ENCODE data around the gene CEP295NL. TPM values are rescaled to one million over a fixed set of nuclear protein-coding genes. Genes with fewer than 3 reads are reported as not detected.

Gene CEP295NL
- total RNA-seq (2022) (1.7 and 2.0 TPM in 2 replicates), Bru-seq, nascent RNA (percentile 73 among the genes with signal in this experiment), BruChase-seq, experiment 1, labeled RNA remaining after a 2-hour chase (percentile 70 among the genes with signal in this experiment), BruChase-seq, experiment 2, labeled RNA remaining after a 6-hour chase (percentile 72 among the genes with signal in this experiment)
- long read RNA-seq = 0 reads

GRCh38 chr17:78903101-78903779, at the start of gene CEP295NL:
Gene CEP295NL (minus strand): TSS chr17:78903201. CDS start chr17:78901828, 1,373 bp downstream.
- no peak within 1 kb of the TSS for H3K4me3 ChIP-seq (ENCODE audit: low read depth, low read length)
- H3K4me1 ChIP-seq = peaks cover 24% of the 10 kb centered on the region
- H3K36me3 ChIP-seq (ENCODE audit: control insufficient read depth, insufficient read depth, low read length) = no peaks in the 10 kb centered on the region; the same call in 1 of the 2 replicates
- no peak for TF ChIP-seq CTCF (IDR thresholded peaks at IDR 0.05; ENCODE audit: insufficient read depth in 1 of 2, low read depth in 1 of 2, low read length in 1 of 2, severe bottlenecking in 1 of 2, unreplicated experiment in 1 of 2)
- no peaks in the 10 kb centered on the region for H3K27me3 Mint-ChIP-seq (ENCODE audit: insufficient read depth, unreplicated experiment)
- H3K9me3 ChIP-seq = no peaks in the 10 kb centered on the region
- no peaks in the 10 kb centered on the region for H3K9me3 Mint-ChIP-seq (ENCODE audit: unreplicated experiment)
- intact Hi-C loops (cut with micrococcal nuclease; ENCODE audit: unreplicated experiment) = loop anchor here (5.0 kb wide), 1 partner anchor 1769 kb away; no protein-coding TSS in a partner anchor
- peaks cover 45% of the 10 kb centered on the region for H3K4me1 Mint-ChIP-seq (ENCODE audit: low read depth, unreplicated experiment)
- ChIA-PET CTCF (no interaction called here), POLR2A (no interaction called here)
- peak in 1 of 2 experiments; percentile 47 for DNase-seq
- H3K4me3 Mint-ChIP-seq (ENCODE audit: unreplicated experiment) = no peak within 1 kb of the TSS
- no TSS peak for BruUV-seq (replicated peaks)
- H3K27ac Mint-ChIP-seq (ENCODE audit: unreplicated experiment) = peak within 1 kb of the TSS; percentile 88
- H3K27me3 ChIP-seq (replicated peaks; ENCODE audit: control insufficient read depth, insufficient read depth, low read length) = no peaks in the 10 kb centered on the region
- H3K36me3 Mint-ChIP-seq (ENCODE audit: insufficient read depth, unreplicated experiment) = peaks cover 40% of the 10 kb centered on the region

- H3K27ac Mint-ChIP-seq (ENCODE audit: unreplicated experiment) = no peak overlapping the region
- POLR2A ChIA-PET = no interaction called here
- BruUV-seq (replicated peaks) = no TSS peak
- H3K4me3 ChIP-seq (ENCODE audit: low read depth, low read length) = no peak overlapping the region
- H3K9me3 Mint-ChIP-seq (ENCODE audit: unreplicated experiment) = no peaks in the 10 kb centered on the region
- H3K9me3 ChIP-seq = peaks cover 18% of the 10 kb centered on the region
- H3K36me3 Mint-ChIP-seq (ENCODE audit: insufficient read depth, unreplicated experiment) = no peaks in the 10 kb centered on the region
- H3K27me3 Mint-ChIP-seq (ENCODE audit: insufficient read depth, unreplicated experiment) = no peaks in the 10 kb centered on the region
- TF ChIP-seq CTCF (IDR thresholded peaks at IDR 0.05; ENCODE audit: insufficient read depth in 1 of 2, low read depth in 1 of 2, low read length in 1 of 2, severe bottlenecking in 1 of 2, unreplicated experiment in 1 of 2) = no peak
- no peaks in the 10 kb centered on the region for H3K4me1 Mint-ChIP-seq (ENCODE audit: low read depth, unreplicated experiment)
- no peak overlapping the region for H3K4me3 Mint-ChIP-seq (ENCODE audit: unreplicated experiment)
- DNase-seq = no peak
- CTCF ChIA-PET = no interaction called here
- no peaks in the 10 kb centered on the region for H3K36me3 ChIP-seq (ENCODE audit: control insufficient read depth, insufficient read depth, low read length)
- no peaks in the 10 kb centered on the region for H3K27me3 ChIP-seq (replicated peaks; ENCODE audit: control insufficient read depth, insufficient read depth, low read length)
- intact Hi-C loops (cut with micrococcal nuclease; ENCODE audit: unreplicated experiment) = no loop called here
- no peaks in the 10 kb centered on the region for H3K4me1 ChIP-seq
Observed at GRCh38 chr17:78952706-78953105, 49.7 kb upstream of the CEP295NL start.

- Histone ChIP-seq H3K36me3 (ENCODE audit: control insufficient read depth, insufficient read depth, low read length) (no peaks in the 10 kb centered on the region), H3K9me3 (peaks cover 18% of the 10 kb centered on the region), H3K27me3 (replicated peaks; ENCODE audit: control insufficient read depth, insufficient read depth, low read length) (no peaks in the 10 kb centered on the region), H3K4me1 (no peaks in the 10 kb centered on the region), H3K4me3 (ENCODE audit: low read depth, low read length) (no peak overlapping the region)
- intact Hi-C loops (cut with micrococcal nuclease; ENCODE audit: unreplicated experiment) = no loop called here
- no peak for DNase-seq
- no peak overlapping the region for H3K27ac Mint-ChIP-seq (ENCODE audit: unreplicated experiment)
- H3K36me3 Mint-ChIP-seq (ENCODE audit: insufficient read depth, unreplicated experiment) = no peaks in the 10 kb centered on the region
- no peak for TF ChIP-seq CTCF (IDR thresholded peaks at IDR 0.05; ENCODE audit: insufficient read depth in 1 of 2, low read depth in 1 of 2, low read length in 1 of 2, severe bottlenecking in 1 of 2, unreplicated experiment in 1 of 2)
- no peaks in the 10 kb centered on the region for H3K9me3 Mint-ChIP-seq (ENCODE audit: unreplicated experiment)
- ChIA-PET POLR2A (no interaction called here), CTCF (no interaction called here)
- H3K4me3 Mint-ChIP-seq (ENCODE audit: unreplicated experiment) = no peak overlapping the region
- H3K4me1 Mint-ChIP-seq (ENCODE audit: low read depth, unreplicated experiment) = no peaks in the 10 kb centered on the region
- H3K27me3 Mint-ChIP-seq (ENCODE audit: insufficient read depth, unreplicated experiment) = no peaks in the 10 kb centered on the region
- no TSS peak for BruUV-seq (replicated peaks)
Observed at GRCh38 chr17:78951967-78952551, 49.1 kb upstream of the CEP295NL start.
